Nephron progenitor cell (in vitro differentiated cells): ENCODE measurements around the gene NRGN.

ENCODE experiments used
- DNase-seq: peaks from one replicate; pipeline ENCODE4 v3.0.0; 2021
- H3K27ac Mint-ChIP-seq: 2 replicates; pipeline ENCODE4 v1.8.0; 2021; ENCODE audit warnings: mild to moderate bottlenecking, moderate library complexity, mixed read lengths
- H3K27me3 Mint-ChIP-seq: 2 replicates; pipeline ENCODE4 v1.8.0; 2021; ENCODE audit warnings: mild to moderate bottlenecking, low read depth, mixed read lengths; ENCODE audit not compliant: poor library complexity
- H3K36me3 Mint-ChIP-seq: 2 replicates; pipeline ENCODE4 v1.8.0; 2021; ENCODE audit warnings: low read depth, mixed read lengths
- H3K4me1 Mint-ChIP-seq: 2 replicates; pipeline ENCODE4 v1.8.0; 2021; ENCODE audit warnings: mixed read lengths
- H3K4me3 Mint-ChIP-seq: 2 replicates; pipeline ENCODE4 v1.8.0; 2021; ENCODE audit warnings: mild to moderate bottlenecking, moderate library complexity, mixed read lengths
- H3K9me3 Mint-ChIP-seq: 2 replicates; pipeline ENCODE4 v1.8.0; 2021; ENCODE audit warnings: mild to moderate bottlenecking, moderate library complexity, mixed read lengths
- CTCF ChIP-seq: fragments of 200-600 bp; sonication (generic); IDR thresholded peaks from 2 replicates; pipeline ENCODE4 v1.5.0; 2021; ENCODE audit warnings: antibody characterized with exemption

The NRGN gene

DNA sequence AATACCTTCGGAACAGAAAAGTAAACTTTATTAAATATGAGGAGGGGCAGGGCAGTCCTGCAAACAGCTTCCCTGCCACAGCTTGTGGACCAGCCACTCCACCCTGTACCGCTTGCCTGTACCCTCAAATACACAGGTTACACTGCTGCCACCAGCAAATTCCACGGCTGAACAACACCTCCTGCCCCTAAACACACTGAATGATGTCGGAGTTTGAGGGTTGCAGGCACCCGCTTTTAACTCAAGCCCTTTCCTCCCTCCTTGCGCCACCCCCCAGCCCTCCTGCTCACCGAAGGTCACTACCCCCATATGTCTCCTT lies 8.3 kb downstream of the NRGN start:
- Mint-ChIP-seq H3K27ac (no peak overlapping the region), H3K9me3 (peaks cover 5% of the 10 kb centered on the region), H3K36me3 (no peaks in the 10 kb centered on the region), H3K4me1 (peaks cover 26% of the 10 kb centered on the region), H3K27me3 (peaks cover 100% of the 10 kb centered on the region), H3K4me3 (no peak overlapping the region)
- no peak for DNase-seq
- TF ChIP-seq CTCF = no peak

DNA sequence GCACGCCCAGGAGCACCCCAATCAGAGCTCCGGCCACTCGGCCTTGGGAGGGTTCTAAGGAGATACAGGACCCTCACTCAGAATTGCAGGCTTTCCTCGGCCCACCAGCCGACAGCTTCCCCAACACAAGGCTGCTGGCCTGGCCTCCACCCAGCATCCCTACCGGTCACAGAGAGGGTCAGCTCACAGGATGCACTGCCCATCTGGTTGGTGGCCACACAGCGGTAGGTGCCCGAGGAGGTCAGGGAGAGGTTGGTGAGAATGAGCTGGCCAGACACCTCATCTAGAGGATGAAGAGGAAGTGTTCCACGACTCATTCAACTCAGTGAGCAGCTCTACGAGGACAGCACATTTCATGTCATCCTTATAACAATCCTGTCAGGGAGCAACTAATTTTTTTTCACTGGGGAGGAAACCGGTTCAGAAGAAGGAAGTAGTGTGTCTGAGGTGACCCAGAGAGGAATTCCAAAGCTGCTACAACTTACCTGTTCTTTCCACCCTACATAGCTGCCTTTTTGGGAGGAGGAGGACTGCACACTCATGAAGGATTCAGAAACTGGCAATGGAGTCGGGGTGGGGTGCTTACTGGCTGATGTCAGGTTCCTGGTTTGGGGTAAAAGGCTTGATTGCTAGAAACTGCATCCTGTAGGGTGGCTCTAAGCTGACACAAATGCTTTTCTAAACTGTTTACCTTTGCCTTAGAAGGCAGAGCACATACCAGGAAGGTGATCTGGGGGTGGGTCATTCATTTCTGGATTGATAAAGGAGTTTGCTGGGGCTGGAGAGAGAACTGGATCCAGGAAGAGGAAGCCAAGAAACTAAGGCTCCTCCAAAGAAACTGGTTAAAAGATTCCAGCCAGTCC lies 9.0 kb downstream of the NRGN start:
- H3K36me3 Mint-ChIP-seq = no peaks in the 10 kb centered on the region
- H3K27ac Mint-ChIP-seq = no peak overlapping the region
- no peak for TF ChIP-seq CTCF
- H3K9me3 Mint-ChIP-seq = peaks cover 5% of the 10 kb centered on the region
- no peak for DNase-seq
- H3K27me3 Mint-ChIP-seq = peaks cover 100% of the 10 kb centered on the region
- peaks cover 30% of the 10 kb centered on the region for H3K4me1 Mint-ChIP-seq
- H3K4me3 Mint-ChIP-seq = no peak overlapping the region

DNA sequence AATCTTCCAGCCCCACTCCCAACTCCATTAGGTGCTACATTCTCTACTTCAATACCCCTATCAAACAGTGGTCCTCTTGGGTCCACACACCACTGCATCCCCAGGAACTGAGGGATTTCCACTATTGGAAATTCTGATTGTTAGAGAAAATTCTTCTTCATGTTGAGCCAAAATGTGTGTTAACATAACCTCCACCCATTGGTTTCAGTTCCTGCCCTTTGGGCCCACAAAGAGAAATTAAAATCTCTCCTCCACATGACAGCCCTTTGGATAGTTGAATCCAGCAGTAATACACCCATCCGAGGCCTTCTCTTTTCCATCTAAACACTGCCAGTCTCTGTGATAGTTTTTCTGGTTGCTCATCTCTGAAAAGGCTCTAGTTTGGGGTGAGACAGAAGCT lies 10.2 kb downstream of the NRGN start:
- no peak overlapping the region for H3K4me3 Mint-ChIP-seq
- no peak overlapping the region for H3K27ac Mint-ChIP-seq
- no peak for TF ChIP-seq CTCF
- no peak for DNase-seq
- H3K9me3 Mint-ChIP-seq = peaks cover 5% of the 10 kb centered on the region
- peaks cover 100% of the 10 kb centered on the region for H3K27me3 Mint-ChIP-seq
- no peaks in the 10 kb centered on the region for H3K36me3 Mint-ChIP-seq
- H3K4me1 Mint-ChIP-seq = peaks cover 42% of the 10 kb centered on the region

GRCh38 chr11:124751391-124751740 lies 11.6 kb downstream of the NRGN start:
- Mint-ChIP-seq H3K36me3 (no peaks in the 10 kb centered on the region), H3K4me1 (peaks cover 36% of the 10 kb centered on the region), H3K27ac (no peak overlapping the region), H3K4me3 (no peak overlapping the region), H3K9me3 (peaks cover 5% of the 10 kb centered on the region), H3K27me3 (peaks cover 100% of the 10 kb centered on the region)
- no peak for DNase-seq
- no peak for TF ChIP-seq CTCF

- Mint-ChIP-seq H3K9me3 (peaks cover 5% of the 10 kb centered on the region), H3K27me3 (peaks cover 100% of the 10 kb centered on the region), H3K4me3 (peak within 1 kb of the TSS; percentile 63), H3K36me3 (no peaks in the 10 kb centered on the region), H3K27ac (no peak within 1 kb of the TSS), H3K4me1 (peaks cover 31% of the 10 kb centered on the region)
- DNase-seq = no peak
- TF ChIP-seq CTCF = no peak
These were observed 12.2 kb downstream of the NRGN start, which contains the start of gene VSIG2 for GRCh38 chr11:124751741-124752470. VSIG2 (minus strand) TSS chr11:124752255; CDS start chr11:124752137, 118 bp downstream.
